Left colon (tissue), 2 donors: ENCODE data around the gene ATG7. TPM values are rescaled to one million over a fixed set of nuclear protein-coding genes. Genes with fewer than 3 reads are reported as not detected.
A peak's percentile ranks its signal among the peaks of the same experiment; 100 is the strongest.
"Not testable (repeated sequence)": the region's sequence is repeated elsewhere in the genome, so short reads cannot be mapped to it uniquely, and the experiment has no call there.

Source experiments
- ATAC-seq: fragments of 200-7000 bp; cut with Tn5 transposase; one replicate; pipeline ENCODE4 v1.9.1; 2020; ENCODE audit warnings: mild to moderate bottlenecking, moderate library complexity
- DNase-seq, 2 donors: peaks; one replicate each; pipeline ENCODE4 v3.0.0-alpha.2; 2020
- intact Hi-C, 2 donors: fragments of 100-400 bp; cut with DNase I in 1 of 2; cut with micrococcal nuclease in 1 of 2; formaldehyde crosslinking; loops; one replicate each; pipeline versions ENCODE4 v1.11.2 to v1.14.0; 2022; cut with DNase I, micrococcal nuclease
- total RNA-seq, 2 donors: library from RNA; stranded (reverse); fragmentation: NEBNext Ultra II Directional; extraction: Animal tissue kit (Norgen Biotek cat#: 25700); gene quantifications; one replicate each; pipeline ENCODE4 v1.2.1, GENCODE V29; 2021
- donor health status: DM: no; HTN: no; CAD: no.
- donor health status: DM: yes; HTN: yes; CAD: no.

ATG7 gene
- total RNA-seq, 2 donors from 2014 or later, result 34.6 to 41.0 TPM

- no peak for DNase-seq
- no peak for ATAC-seq
- intact Hi-C loops, result no loop called here
Observed at GRCh38 chr3:11248596-11248995, 23.6 kb upstream of the ATG7 start.

DNA sequence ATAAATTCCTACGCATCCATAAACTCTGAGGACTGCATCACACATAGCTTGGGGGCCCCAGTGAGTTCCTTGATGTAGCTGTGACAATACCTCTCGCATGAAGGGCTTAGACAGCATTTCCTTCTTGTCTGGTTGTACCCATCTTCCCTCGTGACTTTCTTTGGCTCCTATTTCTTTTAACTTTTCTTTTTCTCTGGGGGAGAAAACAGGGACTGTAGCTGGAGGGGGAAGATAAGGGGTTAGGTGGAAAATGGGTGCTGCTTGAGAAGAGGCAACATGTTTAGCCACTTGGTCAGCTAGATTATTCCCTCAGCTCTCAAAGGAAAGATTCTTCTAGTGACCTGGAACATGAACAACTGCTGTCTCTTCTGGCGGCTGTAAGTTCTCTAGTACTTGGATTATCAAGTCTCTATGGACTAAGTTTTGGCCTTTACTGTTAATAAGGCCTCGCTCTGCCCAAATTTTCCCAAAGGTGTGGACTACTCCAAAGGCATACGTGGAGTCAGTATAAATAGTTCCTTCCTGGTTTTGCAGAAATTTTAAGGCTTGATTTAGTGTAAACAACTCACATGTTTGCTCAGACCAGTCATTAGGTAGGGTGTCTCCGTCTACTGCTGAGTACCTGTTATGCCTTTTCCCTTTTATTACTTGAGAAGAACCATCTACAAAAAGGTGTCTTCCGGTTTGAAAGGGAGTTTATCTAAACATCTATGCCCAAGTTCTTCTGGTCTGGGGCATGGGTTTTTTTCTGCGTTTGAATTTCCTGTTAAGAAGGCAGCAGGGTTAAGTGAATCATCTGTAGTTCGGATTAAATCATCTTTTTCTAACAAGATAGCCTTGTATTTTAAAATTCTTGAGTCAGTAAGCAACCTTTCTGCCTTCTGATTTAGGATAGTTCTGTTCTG, 21.0 kb upstream of the ATG7 start:
- intact Hi-C loops, result no loop called here
- DNase-seq (peak in 1 of 2 donors; percentile 13), ATAC-seq (peak; percentile 91)

DNA sequence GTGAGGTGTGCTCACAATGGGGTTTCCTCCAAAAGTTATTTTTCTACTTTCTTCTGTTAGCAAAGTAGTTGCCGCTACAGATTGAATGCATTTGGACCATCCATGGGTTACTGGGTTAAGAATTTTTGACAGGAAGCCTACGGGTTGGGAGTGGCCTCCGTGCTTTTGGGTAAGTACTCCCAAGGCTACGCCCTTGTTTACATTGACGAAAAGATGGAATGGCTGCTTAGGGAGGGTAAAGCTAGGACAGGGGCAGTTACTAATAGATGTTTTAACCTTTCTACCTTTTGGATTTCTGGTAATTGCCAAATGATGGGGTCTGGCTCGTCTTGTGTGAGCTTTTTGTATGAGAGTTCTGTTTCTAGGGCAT, 20.4 kb upstream of the ATG7 start:
- intact Hi-C loops, result no loop called here
- DNase-seq (no peak), ATAC-seq (peak; percentile 44)

DNA sequence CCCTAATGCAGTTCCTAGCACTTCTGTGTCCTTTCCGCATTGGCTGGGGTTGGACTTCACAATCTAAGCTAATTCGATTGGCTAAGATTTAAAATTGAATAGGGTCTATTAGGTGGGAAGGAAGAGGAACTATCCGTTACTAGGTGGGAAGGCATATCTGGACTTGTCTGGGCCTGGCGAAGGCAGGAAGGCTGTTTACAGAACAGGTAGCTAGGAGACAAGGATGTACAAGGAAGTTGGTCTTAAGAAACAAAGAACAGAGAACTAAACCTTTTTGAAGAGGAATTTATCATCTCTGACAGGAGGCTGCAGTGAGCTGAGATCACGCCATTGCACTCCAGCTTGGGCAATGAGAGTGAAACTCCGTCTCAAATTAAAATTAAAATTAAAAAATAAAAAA, 17.3 kb upstream of the ATG7 start:
- DNase-seq, result no peak
- ATAC-seq, result no peak
- intact Hi-C loops, result no loop called here

DNA sequence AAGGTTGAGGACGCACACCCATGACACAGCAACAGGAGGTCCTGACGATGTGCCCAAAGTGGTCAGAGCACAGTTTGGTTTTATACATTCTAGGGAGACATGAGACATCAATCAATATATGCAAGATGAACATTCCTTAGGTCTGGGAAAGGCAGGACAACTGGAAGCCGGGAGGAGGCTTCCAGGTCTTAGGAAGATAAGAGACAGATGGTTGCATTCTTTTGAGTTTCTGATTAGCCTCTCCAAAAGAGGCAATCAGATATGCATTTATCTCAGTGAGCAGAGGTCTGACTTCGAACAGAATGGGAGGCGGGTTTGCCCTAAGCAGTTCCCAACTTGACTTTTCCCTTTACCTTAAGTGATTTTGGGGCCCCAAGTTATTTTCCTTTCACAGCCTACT, 16.7 kb upstream of the ATG7 start:
- intact Hi-C loops, ATAC-seq, DNase-seq: not testable (repeated sequence)

DNA sequence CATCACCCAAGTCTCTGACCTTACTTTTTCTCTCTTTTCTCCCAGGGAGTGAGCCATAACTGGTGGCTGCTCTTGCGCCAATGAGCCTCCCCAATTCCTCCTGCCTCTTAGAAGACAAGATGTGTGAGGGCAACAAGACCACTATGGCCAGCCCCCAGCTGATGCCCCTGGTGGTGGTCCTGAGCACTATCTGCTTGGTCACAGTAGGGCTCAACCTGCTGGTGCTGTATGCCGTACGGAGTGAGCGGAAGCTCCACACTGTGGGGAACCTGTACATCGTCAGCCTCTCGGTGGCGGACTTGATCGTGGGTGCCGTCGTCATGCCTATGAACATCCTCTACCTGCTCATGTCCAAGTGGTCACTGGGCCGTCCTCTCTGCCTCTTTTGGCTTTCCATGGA, 13.2 kb upstream of the ATG7 start:
- intact Hi-C loops, result no loop called here
- DNase-seq, result no peak
- ATAC-seq, result no peak

- ATAC-seq (no peak), DNase-seq (no peak)
- intact Hi-C loops, result no loop called here
Observed at GRCh38 chr3:11260460-11260859, 11.7 kb upstream of the ATG7 start.

- ATAC-seq (no peak), DNase-seq (no peak)
- intact Hi-C loops, result no loop called here
Observed at GRCh38 chr3:11269007-11269406, 3.2 kb upstream of the ATG7 start.

DNA sequence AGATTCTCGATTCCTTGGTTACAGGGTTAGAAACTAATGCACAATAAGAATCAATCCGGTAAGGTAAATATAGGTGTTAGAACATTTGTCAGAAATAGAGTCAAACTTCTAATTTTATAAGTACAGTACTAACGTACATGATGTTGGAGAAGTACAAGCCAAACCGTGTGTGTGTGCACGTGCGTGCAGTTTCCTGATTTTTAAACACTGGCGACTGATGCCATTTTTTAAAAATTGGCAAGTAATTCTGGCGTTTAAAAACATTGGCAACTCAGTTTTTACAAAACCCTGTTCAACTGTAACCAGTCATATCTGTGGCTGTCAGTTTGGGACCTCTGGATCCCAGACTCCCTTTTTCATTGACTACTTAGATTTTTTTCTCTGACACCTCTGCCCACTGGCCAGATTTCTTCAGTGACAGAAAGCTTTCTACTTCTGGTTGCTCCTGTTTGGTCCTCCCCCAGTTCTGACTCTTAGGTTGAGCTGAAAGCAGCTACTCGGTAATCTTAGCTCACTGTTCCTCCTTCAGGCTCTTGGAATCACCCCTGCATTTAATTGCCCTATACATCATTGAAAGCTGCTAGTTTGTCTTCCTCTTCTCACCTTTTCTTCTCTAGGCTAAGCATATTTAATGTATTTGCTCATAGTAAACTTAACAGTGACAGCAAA, 843 bp downstream of the ATG7 start:
- intact Hi-C loops, result no loop called here
- DNase-seq, result no peak
- no peak for ATAC-seq

GRCh38 chr3:11273891-11274291, 1.7 kb downstream of the ATG7 start:
- no peak for ATAC-seq
- no peak for DNase-seq
- intact Hi-C loops, result no loop called here

DNA sequence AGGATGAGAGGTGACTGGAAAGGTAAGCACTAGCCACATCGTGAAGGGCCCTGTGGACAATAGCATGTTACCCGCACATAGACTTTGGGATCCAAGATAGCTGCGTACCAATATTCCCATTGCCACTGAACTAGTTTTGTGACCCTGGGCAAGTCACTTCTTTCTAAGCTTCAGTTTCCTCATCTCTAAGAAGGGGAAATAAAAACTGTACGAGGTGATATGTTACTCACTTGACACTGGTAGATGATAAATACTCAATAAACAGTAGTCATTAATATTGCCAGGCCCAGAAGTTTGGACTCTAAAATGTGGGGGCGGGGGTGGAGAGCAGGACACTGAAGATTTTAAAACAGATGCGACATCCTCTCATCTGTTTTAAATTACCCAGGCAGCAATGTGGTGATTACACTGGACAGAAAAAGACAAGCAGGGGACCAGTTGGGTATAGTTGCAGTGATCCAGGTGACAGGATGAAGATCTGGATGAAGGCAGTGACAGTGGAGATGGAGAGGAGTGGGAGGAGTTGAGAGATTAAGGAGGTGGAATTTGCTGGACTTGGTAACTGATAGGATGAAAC, 2.5 kb downstream of the ATG7 start:
- DNase-seq (no peak), ATAC-seq (no peak)
- intact Hi-C loops, result no loop called here

- DNase-seq, result no peak
- intact Hi-C loops, result no loop called here
- ATAC-seq, result no peak
Observed at GRCh38 chr3:11275926-11276325, 3.7 kb downstream of the ATG7 start.

DNA sequence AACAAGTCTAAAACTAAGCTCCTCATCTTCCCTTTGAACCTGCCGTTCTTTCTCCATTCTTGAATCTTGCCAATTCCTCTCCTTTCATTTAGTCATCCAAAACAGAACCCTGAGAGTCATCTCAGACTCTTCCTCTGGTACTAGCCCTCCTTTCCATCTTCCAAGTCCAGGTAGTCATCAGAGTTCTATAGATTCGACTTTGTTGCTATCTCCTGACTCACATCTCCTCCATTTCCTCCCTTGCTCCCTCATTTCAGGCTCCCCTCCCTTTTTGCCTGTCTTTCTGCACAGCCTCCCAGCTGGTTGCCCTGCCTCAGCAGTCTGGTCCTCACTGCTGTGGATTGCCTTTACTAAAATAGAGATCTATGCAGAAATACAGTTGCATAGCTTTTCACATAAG, 4.7 kb downstream of the ATG7 start:
- ATAC-seq (no peak), DNase-seq (no peak)
- intact Hi-C loops, result no loop called here

DNA sequence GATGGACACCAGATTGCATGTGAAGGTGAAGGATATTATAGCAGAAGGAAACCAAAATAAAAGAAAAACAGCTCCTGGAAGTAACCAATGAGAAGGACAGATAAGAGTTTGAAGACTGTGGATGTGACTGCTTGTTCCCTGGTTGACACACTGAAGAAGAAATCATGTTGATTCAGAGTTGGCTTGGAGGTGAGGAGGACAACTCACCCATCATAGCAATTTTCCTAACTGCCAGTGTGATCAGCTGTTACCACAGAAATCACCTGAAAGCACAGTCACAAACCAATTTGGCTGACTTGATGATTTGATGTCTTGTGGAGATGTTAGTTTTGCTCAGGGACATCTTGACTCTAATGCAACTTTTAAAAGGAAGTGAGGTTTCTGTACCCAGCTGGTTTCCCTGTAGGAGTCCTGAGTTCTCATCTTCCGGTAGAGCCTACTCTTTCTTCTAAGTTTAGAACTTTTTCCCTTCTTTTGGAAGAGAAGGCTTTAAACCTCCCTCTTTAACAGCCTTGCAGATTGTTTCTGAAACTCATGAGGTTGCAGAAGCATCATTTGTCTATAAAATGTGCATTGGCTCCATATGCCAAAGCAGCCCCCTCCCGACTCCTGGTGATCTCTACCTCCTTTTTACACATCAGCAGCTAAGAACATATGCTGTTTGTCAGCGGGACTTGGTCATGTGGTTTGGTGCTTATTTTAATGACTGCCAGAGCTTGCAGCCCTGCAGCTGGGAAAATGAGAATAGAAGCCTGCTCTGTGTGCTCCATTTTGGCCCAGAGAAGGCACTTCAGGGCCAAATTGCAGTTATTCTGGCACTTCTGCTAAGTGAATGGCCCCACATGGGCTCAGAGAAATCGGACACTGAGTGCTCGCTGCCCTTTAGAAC, 10.3 kb downstream of the ATG7 start:
- ATAC-seq, result no peak

DNA sequence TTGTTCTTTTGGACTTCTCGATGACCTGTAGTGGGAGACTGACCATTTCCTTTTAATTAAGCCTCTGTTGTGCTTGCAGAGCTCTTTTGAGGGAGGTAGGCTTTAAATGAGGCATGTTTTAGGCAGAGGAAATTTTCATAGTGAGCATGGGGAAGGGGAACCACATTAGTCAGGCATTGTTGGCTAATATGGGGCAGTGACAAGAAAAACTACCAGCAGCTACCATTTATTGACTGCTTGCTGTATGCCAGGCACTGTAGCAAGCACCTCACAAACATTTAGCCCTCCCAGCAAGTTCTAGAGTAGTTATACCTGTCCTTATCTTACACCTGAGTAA, 10.9 kb downstream of the ATG7 start:
- no peak for DNase-seq
- intact Hi-C loops, result no loop called here
- no peak for ATAC-seq

More for the DNA sequence above, 10.3 kb downstream of the ATG7 start:
- DNase-seq, result peak; percentile 13 to 30
- intact Hi-C loops, result no loop called here

- intact Hi-C loops, result no loop called here
- DNase-seq, result no peak
- ATAC-seq, result no peak
Observed at GRCh38 chr3:11284011-11284410, 11.8 kb downstream of the ATG7 start.

DNA sequence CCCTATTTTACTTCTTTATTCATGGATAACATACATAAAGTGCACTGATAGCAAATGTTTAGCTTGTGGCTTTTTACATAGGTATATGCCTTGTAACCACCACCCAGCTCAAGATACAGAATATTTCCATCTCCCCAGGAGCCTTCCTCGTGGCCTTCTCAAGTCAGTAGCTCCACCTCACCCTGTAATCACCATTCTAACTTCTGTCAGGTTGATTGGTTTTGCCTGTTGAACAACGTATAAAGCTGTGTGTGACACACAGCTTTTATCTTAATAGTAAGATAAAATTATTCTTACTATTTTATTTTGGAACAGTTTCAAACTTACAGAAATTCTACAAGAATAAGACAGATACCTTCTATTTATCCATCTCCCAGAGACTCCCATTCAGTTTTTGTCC, 13.3 kb downstream of the ATG7 start:
- no peak for DNase-seq
- intact Hi-C loops, result no loop called here
- ATAC-seq, result no peak

- intact Hi-C loops, result no loop called here
Observed at GRCh38 chr3:11287404-11287803, 15.2 kb downstream of the ATG7 start.

DNA sequence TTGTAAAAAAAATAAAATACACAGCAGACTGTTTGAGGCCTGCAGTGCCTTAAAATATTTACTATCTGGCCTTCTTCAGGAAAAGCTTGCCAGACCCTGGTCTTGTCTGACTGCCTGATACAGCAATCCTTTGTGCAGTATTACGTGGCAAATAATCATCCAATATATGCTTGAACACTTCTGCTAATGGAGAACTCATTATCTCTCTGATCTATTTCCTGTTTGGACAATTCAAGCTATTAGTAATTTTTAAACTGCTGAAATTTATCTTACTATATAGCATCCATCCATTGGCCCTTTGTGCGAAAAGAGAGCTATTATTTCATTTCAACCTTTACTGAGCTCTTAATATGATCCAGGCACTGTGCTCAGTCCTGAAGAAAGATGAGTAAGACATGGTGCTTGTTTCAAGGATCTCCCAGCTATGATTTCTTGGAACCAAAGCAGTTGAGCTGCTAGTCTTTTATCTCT, 15.9 kb downstream of the ATG7 start:
- ATAC-seq (no peak), DNase-seq (no peak)
- intact Hi-C loops, result no loop called here

More at GRCh38 chr3:11287404-11287803, 15.2 kb downstream of the ATG7 start:
- DNase-seq (no peak), ATAC-seq (no peak)
